ENCODE results near the gene OR4S2. TPM values are rescaled to one million over a fixed set of nuclear protein-coding genes. Genes with fewer than 3 reads are reported as not detected.

OR4S2 gene
- polyA plus RNA-seq, 1 donor (not counting 4 experiments of a cell fraction or from before 2014, with no cell fraction given), result not detected

GRCh38 chr11:55624531-55624930 lies 23.6 kb upstream of the OR4S2 start:
- no peaks in the 10 kb centered on the region for H3K4me1 ChIP-seq (ENCODE audit: control insufficient read depth, extremely low read depth, insufficient read depth, low read length)
- no peaks in the 10 kb centered on the region for H4K20me1 ChIP-seq (ENCODE audit: control insufficient read depth, extremely low read depth, insufficient read depth, low read length)
- H2AFZ ChIP-seq (ENCODE audit: control insufficient read depth, low read length), result no peak overlapping the region
- H3K9ac ChIP-seq (ENCODE audit: control insufficient read depth, extremely low read depth, insufficient read depth, low read length), result no peak overlapping the region
- no peak overlapping the region for H3K27ac ChIP-seq (ENCODE audit: control insufficient read depth, insufficient read depth, low read length)
- no peak for TF ChIP-seq EZH2 (IDR thresholded peaks at IDR 0.05; ENCODE audit: low read length)
- TF ChIP-seq, protein P1, sequence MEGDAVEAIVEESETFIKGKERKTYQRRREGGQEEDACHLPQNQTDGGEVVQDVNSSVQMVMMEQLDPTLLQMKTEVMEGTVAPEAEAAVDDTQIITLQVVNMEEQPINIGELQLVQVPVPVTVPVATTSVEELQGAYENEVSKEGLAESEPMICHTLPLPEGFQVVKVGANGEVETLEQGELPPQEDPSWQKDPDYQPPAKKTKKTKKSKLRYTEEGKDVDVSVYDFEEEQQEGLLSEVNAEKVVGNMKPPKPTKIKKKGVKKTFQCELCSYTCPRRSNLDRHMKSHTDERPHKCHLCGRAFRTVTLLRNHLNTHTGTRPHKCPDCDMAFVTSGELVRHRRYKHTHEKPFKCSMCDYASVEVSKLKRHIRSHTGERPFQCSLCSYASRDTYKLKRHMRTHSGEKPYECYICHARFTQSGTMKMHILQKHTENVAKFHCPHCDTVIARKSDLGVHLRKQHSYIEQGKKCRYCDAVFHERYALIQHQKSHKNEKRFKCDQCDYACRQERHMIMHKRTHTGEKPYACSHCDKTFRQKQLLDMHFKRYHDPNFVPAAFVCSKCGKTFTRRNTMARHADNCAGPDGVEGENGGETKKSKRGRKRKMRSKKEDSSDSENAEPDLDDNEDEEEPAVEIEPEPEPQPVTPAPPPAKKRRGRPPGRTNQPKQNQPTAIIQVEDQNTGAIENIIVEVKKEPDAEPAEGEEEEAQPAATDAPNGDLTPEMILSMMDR (optimal IDR thresholded peaks at IDR 0.05 in 1 of 3, IDR thresholded peaks at IDR 0.05 in 1 of 3, conservative IDR thresholded peaks at IDR 0.05 in 1 of 3; ENCODE audit: extremely low read depth in 1 of 3, insufficient read depth in 2 of 3, low read length in 3 of 3), result no peak
- no peaks in the 10 kb centered on the region for H3K9me1 ChIP-seq (ENCODE audit: control insufficient read depth, extremely low read depth, insufficient read depth, low read length)
- peaks cover 2% of the 10 kb centered on the region for H3K9me3 ChIP-seq (ENCODE audit: control insufficient read depth, low read depth, low read length)
- DNase-seq (ENCODE audit: low read depth, low spot score) (no peak), FAIRE-seq (no peak)
- no peak overlapping the region for H3K4me3 ChIP-seq (ENCODE audit: control insufficient read depth in 2 of 3, extremely low read depth in 1 of 3, insufficient read depth in 2 of 3, low read depth in 1 of 3, low read length in 3 of 3)
- no peaks in the 10 kb centered on the region for H3K79me2 ChIP-seq (ENCODE audit: control insufficient read depth, insufficient read depth, low read length)
- dilution Hi-C loops (cut with MboI; ENCODE audit: extremely low pct_ligation_motif_present, low sequenced_read_pairs), result no loop called here
- H3K27me3 ChIP-seq (ENCODE audit: control insufficient read depth, extremely low read depth, insufficient read depth, low read length), result no peaks in the 10 kb centered on the region
- H3K4me2 ChIP-seq (ENCODE audit: control insufficient read depth, extremely low read depth, insufficient read depth, low read depth, low read length), result no peak overlapping the region
- no peaks in the 10 kb centered on the region for H3K36me3 ChIP-seq (ENCODE audit: control insufficient read depth in 2 of 2, extremely low read depth in 1 of 2, insufficient read depth in 2 of 2, low read length in 2 of 2)

DNA sequence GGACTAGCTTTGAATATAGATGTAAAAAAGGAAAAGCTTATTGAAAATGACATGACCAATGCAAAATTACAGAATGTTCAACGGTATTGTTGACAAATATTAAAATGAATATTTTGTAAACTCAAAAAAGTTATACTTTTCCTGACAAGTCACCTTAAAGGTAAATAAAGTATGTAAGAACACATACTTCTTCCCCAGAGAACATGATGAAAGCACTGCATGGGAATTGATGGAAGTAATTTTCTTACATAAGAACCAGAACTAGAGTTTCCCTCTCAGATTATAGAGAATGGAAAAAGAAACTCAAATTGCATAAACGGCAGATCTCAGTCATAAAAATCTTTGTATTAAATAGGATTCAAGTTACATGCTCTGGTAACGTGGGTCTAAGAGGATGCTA lies 13.3 kb upstream of the OR4S2 start, which contains the start of gene OR4P4:
OR4P4 (plus strand) TSS at position 301 of the 400 bp plus-strand sequence.
- no peak within 1 kb of the TSS for H3K27ac ChIP-seq (ENCODE audit: control insufficient read depth, insufficient read depth, low read length)
- dilution Hi-C loops (cut with MboI; ENCODE audit: extremely low pct_ligation_motif_present, low sequenced_read_pairs), result no loop called here
- H4K20me1 ChIP-seq (ENCODE audit: control insufficient read depth, extremely low read depth, insufficient read depth, low read length), result no peaks in the 10 kb centered on the region
- H3K36me3 ChIP-seq (ENCODE audit: control insufficient read depth in 2 of 2, extremely low read depth in 1 of 2, insufficient read depth in 2 of 2, low read length in 2 of 2), result no peaks in the 10 kb centered on the region
- H3K4me1 ChIP-seq (ENCODE audit: control insufficient read depth, extremely low read depth, insufficient read depth, low read length), result no peaks in the 10 kb centered on the region
- TF ChIP-seq, protein P1 (optimal IDR thresholded peaks at IDR 0.05 in 1 of 3, IDR thresholded peaks at IDR 0.05 in 1 of 3, conservative IDR thresholded peaks at IDR 0.05 in 1 of 3; ENCODE audit: extremely low read depth in 1 of 3, insufficient read depth in 2 of 3, low read length in 3 of 3), result no peak
- no peak for TF ChIP-seq EZH2 (IDR thresholded peaks at IDR 0.05; ENCODE audit: low read length)
- no peaks in the 10 kb centered on the region for H3K9me3 ChIP-seq (ENCODE audit: control insufficient read depth, low read depth, low read length)
- H3K4me2 ChIP-seq (ENCODE audit: control insufficient read depth, extremely low read depth, insufficient read depth, low read depth, low read length), result no peak within 1 kb of the TSS
- no peak within 1 kb of the TSS for H3K9ac ChIP-seq (ENCODE audit: control insufficient read depth, extremely low read depth, insufficient read depth, low read length)
- no peak within 1 kb of the TSS for H2AFZ ChIP-seq (ENCODE audit: control insufficient read depth, low read length)
- H3K79me2 ChIP-seq (ENCODE audit: control insufficient read depth, insufficient read depth, low read length), result no peaks in the 10 kb centered on the region
- H3K27me3 ChIP-seq (ENCODE audit: control insufficient read depth, extremely low read depth, insufficient read depth, low read length), result no peaks in the 10 kb centered on the region
- DNase-seq (ENCODE audit: low read depth, low spot score), result no peak
- FAIRE-seq, result no peak
- H3K9me1 ChIP-seq (ENCODE audit: control insufficient read depth, extremely low read depth, insufficient read depth, low read length), result no peaks in the 10 kb centered on the region
- H3K4me3 ChIP-seq (ENCODE audit: control insufficient read depth in 2 of 3, extremely low read depth in 1 of 3, insufficient read depth in 2 of 3, low read depth in 1 of 3, low read length in 3 of 3), result no peak within 1 kb of the TSS

All from keratinocyte (primary cell).